GM19452 (cell line): ENCODE results near the gene CAPN15.
A peak's percentile ranks its signal among the peaks of the same experiment; 100 is the strongest.
"Not testable (repeated sequence)": the region's sequence is repeated elsewhere in the genome, so short reads cannot be mapped to it uniquely, and the experiment has no call there.

ENCODE experiments used
- ATAC-seq: cut with Tn5 transposase; IDR thresholded peaks from one replicate; pipeline ENCODE4 v1.9.1; 2021; ENCODE audit not compliant: unreplicated experiment

CAPN15 gene

GRCh38 chr16:527015-527903, at the start of gene CAPN15:
Gene CAPN15, plus strand, starts transcription at chr16:527712. Its CDS starts 19,127 bp downstream, at chr16:546839.
- peak; percentile 64 for ATAC-seq

DNA sequence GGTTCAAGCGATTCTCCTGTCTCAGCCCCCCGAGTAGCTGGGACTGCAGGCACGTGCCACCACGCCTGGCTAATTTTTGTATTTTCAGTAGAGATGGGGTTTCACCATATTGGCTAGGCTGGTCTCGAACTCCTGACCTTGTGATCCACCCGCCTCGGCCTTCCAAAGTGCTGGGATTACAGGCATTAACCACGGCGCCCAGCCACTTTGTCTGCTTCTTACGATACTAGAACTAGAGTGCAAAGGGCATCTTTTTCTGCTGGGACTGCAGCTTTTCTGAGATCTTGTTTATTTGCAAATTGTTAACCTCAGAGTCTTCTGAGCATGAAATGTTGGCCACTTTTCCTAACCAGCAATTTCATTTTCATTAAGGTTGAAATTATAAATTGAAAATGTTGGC, 49.2 kb upstream of the CAPN15 start:
- not testable (repeated sequence) for ATAC-seq

- ATAC-seq, result no peak
Measured at GRCh38 chr16:482468-483185, 44.9 kb upstream of the CAPN15 start.

DNA sequence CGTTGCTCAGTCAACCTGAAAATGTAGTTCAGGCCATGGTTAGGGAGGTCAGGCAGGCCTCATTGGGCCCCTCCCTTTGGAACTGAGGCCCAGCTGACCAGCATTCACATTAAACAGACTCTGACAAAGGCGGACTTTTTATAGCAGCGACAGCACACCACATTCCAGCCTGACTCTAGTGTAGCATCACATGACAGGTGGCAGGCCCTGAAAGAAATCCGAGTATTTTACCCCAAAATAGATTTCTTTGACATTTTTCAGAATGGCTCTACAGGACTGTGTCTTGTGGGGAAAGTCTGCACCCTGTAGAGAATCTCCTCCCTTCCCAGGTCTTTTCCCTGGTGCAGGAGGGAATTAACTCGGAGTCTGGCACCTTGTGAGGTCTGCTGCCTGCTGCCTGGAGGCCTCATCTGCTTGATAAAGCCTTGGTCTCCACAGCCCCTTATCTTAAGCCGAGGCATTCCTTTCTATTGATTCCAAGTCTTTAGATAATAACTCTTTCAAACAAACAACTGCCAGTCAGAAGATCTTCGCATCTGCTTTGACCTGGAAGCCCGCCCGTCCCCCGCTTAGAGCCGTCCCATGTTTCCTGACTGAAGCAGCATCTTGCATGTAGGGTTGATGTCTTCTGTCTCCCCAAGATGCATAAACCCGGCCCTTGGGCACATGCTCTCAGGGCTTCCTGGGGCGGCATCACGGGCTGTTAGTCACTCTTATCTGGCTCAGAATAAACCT, 44.0 kb upstream of the CAPN15 start:
- ATAC-seq, result no peak

DNA sequence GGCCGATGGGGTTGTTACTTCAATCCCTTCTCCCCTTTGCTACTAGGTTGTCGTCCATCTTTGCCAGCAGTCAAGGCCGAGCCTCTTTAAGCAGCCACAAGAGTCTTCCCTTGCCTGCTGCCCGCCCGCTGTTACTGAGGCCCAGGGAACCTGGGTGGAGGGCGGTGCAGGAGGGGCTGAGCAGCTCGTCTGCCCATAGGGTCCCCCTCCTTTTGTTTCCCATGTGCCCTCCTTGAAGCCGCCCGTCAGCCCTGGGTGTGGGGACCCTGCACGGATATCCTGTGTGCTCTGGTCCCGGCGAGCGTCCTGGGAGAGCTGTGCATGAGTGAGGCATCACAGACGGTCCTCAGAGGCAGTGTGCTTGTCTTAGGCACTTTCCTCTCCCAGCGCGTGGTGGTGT, 37.9 kb upstream of the CAPN15 start:
- no peak for ATAC-seq

GRCh38 chr16:490768-491167, 36.7 kb upstream of the CAPN15 start:
- no peak for ATAC-seq

GRCh38 chr16:491220-491919, 36.1 kb upstream of the CAPN15 start:
- ATAC-seq, result no peak

GRCh38 chr16:492211-492875, 35.2 kb upstream of the CAPN15 start:
- ATAC-seq, result no peak

DNA sequence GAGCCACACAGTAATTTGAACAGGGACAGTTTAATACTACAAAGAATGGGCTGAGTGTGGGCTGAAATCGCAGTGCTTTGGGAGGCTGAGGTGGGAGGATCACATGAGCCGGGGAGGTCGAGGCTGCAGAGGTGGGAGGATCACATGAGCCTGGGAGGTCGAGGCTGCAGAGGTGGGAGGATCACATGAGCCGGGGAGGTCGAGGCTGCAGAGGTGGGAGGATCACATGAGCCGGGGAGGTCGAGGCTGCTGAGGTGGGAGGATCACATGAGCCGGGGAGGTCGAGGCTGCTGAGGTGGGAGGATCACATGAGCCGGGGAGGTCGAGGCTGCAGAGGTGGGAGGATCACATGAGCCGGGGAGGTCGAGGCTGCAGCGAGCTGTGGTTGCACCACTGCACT, 32.8 kb upstream of the CAPN15 start:
- ATAC-seq, result not testable (repeated sequence)

- ATAC-seq, result no peak
Measured at GRCh38 chr16:495127-495748, 32.3 kb upstream of the CAPN15 start.

GRCh38 chr16:496097-496886, 31.2 kb upstream of the CAPN15 start:
- ATAC-seq, result no peak

DNA sequence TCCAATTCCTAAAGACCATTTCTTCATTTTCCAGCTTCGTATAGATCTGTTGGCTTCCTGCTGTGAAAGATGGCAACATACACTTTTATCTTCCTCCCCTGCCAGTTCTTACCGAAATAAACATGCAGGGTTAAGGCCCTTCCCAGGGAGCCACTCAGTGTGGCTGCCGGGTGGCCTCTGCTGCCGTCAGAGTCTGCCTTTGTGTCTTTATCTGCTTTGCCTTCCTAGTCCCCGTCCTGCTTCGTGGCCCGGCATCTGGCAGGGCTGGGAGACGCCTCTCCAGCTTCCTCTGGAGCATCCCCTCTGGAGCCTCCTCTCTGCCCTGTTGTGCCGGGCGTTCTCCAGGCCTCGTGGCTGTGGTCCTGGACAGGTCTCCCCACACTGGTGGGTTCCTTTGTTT, 30.3 kb upstream of the CAPN15 start:
- no peak for ATAC-seq

GRCh38 chr16:499924-500323, 27.6 kb upstream of the CAPN15 start:
- ATAC-seq, result no peak

- ATAC-seq, result no peak
Measured at GRCh38 chr16:500709-501108, 26.8 kb upstream of the CAPN15 start.

DNA sequence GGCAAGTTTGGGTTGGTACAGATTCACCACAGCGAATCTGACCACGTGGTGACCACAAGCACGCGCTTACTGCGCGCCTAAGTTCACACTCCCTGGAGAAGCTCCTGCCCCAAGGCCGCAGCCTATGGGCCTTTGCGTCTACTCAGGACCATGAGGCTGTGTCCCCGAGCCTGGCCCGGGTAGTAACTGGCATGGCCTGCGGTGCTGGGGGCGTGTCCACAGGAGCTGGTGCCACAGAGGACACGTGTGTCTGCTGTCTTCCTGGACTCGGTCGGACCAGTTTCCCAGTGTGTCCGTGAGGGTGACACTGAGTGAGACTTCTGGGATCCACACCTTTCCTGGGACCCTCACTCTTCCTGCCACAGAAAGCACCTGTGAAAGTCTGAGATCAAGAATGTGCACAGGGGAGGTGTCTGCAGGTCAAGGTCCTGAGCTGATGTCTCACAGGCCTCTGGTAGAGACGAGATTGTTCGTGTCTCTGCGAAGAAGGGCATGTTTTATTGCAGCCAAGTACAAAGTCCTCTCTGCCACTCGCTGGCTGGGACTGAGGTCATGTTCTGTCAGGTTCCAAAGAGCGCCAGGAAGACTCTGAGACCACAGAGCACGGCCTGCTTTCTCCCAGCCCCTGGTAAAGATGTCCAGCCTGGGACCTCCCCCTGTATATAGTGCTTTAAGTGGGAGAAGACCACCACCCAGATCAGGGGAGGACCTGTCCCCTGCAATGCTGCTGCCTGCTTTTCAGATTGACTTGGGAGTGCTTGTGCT, 25.2 kb upstream of the CAPN15 start:
- ATAC-seq, result no peak

DNA sequence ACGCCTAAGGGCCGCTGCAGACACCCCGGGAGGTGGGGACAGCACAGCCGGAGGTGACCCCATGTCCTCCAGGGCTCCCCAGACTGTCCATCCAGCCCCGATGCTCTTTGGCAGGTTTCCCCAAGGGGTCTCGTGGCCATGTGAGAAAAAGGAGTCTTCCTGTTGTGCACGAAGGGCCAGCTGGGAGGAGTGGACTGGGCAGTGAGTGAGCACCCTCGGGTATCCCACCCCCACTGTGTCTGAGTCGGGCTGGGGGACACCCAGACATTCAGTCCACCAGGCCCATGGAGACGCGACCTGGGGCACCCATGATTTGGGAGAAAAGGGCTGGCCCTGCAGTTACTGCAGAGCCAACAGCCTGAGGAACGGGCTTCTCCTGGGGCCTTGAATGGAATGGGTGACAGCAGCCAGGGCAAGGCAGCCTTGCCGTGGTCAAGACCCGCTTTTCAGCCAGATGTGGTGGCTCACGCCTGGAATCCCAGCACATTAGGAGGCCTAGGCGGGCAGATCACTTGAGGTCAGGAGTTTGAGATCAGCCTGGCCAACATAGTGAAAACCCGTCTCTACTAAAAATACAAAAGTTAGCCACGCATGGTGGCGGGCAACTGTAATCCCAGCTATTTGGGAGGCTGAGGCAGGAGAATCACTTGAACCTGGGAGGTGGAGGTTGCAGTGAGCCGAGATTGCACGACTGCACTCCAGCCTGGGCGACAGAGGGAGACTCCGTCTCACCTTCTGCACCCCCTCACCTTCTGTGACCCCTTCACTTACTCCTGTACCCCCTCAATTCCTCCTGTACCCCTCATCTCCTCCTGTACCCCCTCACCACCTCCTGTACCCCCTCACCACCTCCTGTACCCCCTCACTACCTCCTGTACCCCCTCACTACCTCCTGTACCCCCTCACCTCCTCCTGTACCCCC, 24.1 kb upstream of the CAPN15 start:
- ATAC-seq, result no peak

GRCh38 chr16:505479-506245, 21.9 kb upstream of the CAPN15 start:
- no peak for ATAC-seq
